ENCODE data around the gene CHST15. TPM values are rescaled to one million over a fixed set of nuclear protein-coding genes. Genes with fewer than 3 reads are reported as not detected.
"Not testable (repeated sequence)": the region's sequence is repeated elsewhere in the genome, so short reads cannot be mapped to it uniquely, and the experiment has no call there.

The CHST15 gene
- total and polyA plus RNA-seq, 2 of the 8 experiments (the other 6 are each of a cell fraction or from before 2014, with no cell fraction given): 8.8 to 9.1 TPM

DNA sequence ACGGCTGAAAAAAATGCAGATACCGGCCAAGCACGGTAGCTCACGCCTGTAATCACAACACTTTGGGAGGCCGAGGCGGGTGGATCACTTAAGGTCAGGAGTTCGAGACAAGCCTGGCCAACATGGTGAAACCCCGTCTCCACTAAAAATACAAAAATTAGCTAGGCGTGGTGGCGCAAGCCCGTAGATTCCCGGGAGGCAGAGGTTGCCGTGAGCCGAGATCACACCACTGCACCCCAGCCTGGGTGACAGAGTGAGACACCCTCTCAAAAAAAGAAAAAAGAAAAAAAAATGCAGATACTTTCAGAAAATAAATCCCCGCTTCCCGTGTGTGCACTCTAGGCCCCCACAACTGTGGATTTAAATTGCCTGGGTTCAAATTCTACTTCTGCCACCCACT lies 2.4 kb upstream of the CHST15 start:
- 91% methylated on average over 15 of the region's 16 CpGs; no CpG with 5 or more reads in 1 of the 2 experiments for WGBS, 2 experiments (ENCODE audit: extremely low coverage in 1 of 2, insufficient coverage in 1 of 2, insufficient read length in 1 of 2, insufficient replicate concordance in 2 of 2, low coverage in 1 of 2, low lambda C conversion rate in 2 of 2, missing lambda C conversion rate in 1 of 2)
- H2BK120ac ChIP-seq (replicated peaks; ENCODE audit: low read depth, low read length); H3K27ac ChIP-seq (ENCODE audit: low read depth, low read length); H3K36me3 ChIP-seq (ENCODE audit: control insufficient read depth in 2 of 4, insufficient read depth in 4 of 4, low read length in 3 of 4); H3K18ac ChIP-seq (ENCODE audit: extremely low read depth, low read length); H2BK12ac ChIP-seq (ENCODE audit: low read depth, low read length); FAIRE-seq; H3K23ac ChIP-seq (ENCODE audit: insufficient read length); H2BK20ac ChIP-seq (ENCODE audit: low read length); H4K91ac ChIP-seq (replicated peaks; ENCODE audit: insufficient read length, low read length); H3K56ac ChIP-seq (replicated peaks; ENCODE audit: insufficient read length, low read depth, low read length); H2AK5ac ChIP-seq (ENCODE audit: low read depth, low read length); H3K4me1 ChIP-seq (replicated peaks in 1 of 4; ENCODE audit: control insufficient read depth in 3 of 4, insufficient read depth in 4 of 4, low read length in 3 of 4); POLR2A ChIA-PET (ENCODE audit: partially characterized antibody); H4K20me1 ChIP-seq (replicated peaks in 1 of 2; ENCODE audit: control insufficient read depth in 1 of 2, insufficient read depth in 2 of 2, low read length in 2 of 2); DNase-seq (ENCODE audit: low read depth in 1 of 2, low spot score in 2 of 2); H2BK15ac ChIP-seq (ENCODE audit: low read length); H3K79me1 ChIP-seq (ENCODE audit: low read depth, low read length); H3K79me2 ChIP-seq (ENCODE audit: control insufficient read depth in 1 of 2, insufficient read depth in 2 of 2, low read length in 2 of 2); H4K8ac ChIP-seq (ENCODE audit: extremely low read depth, insufficient read depth, low read length); H3K14ac ChIP-seq (ENCODE audit: insufficient read length); H2BK5ac ChIP-seq (ENCODE audit: low read depth, low read length); H3K4me3 ChIP-seq (ENCODE audit: extremely low read depth in 1 of 4, insufficient read depth in 2 of 4, low read depth in 3 of 4, low read length in 4 of 4); H4K5ac ChIP-seq (ENCODE audit: insufficient read length, low read depth, low read length); H3K9me3 ChIP-seq (ENCODE audit: insufficient read depth in 2 of 2, low read depth in 1 of 2, low read length in 1 of 2); H2AFZ ChIP-seq (ENCODE audit: low read length); H3K4ac ChIP-seq (replicated peaks; ENCODE audit: insufficient read length, low read depth, low read length); H3K9ac ChIP-seq (replicated peaks in 1 of 4; ENCODE audit: extremely low read depth in 1 of 4, low read depth in 3 of 4, low read length in 3 of 4); H3K4me2 ChIP-seq (ENCODE audit: insufficient read depth in 1 of 2, low read depth in 2 of 2, low read length in 2 of 2): not testable (repeated sequence)
- peaks cover 17% of the 10 kb centered on the region; the same call in 1 of the 2 replicates for H3K23me2 ChIP-seq (ENCODE audit: low read depth, low read length)
- CTCF ChIA-PET (ENCODE audit: partially characterized antibody): interaction anchor here (0.6 to 1.2 kb wide), 3 partner anchors 30 to 280 kb away, joined by 4 to 5 read pairs (median 4); no protein-coding TSS in a partner anchor
- H3K27me3 ChIP-seq (replicated peaks in 1 of 4; ENCODE audit: control insufficient read depth in 3 of 4, extremely low read depth in 1 of 4, insufficient read depth in 3 of 4, low read length in 3 of 4): peaks cover 4 to 31% (median 21%) of the 10 kb centered on the region in 4 experiments
